ENCODE measurements around the gene NEAT1.

NEAT1 gene

GRCh38 chr11:65425105-65425970 lies 2.7 kb downstream of the NEAT1 start:
- peak; percentile 63 to 75 for DNase-seq

DNA sequence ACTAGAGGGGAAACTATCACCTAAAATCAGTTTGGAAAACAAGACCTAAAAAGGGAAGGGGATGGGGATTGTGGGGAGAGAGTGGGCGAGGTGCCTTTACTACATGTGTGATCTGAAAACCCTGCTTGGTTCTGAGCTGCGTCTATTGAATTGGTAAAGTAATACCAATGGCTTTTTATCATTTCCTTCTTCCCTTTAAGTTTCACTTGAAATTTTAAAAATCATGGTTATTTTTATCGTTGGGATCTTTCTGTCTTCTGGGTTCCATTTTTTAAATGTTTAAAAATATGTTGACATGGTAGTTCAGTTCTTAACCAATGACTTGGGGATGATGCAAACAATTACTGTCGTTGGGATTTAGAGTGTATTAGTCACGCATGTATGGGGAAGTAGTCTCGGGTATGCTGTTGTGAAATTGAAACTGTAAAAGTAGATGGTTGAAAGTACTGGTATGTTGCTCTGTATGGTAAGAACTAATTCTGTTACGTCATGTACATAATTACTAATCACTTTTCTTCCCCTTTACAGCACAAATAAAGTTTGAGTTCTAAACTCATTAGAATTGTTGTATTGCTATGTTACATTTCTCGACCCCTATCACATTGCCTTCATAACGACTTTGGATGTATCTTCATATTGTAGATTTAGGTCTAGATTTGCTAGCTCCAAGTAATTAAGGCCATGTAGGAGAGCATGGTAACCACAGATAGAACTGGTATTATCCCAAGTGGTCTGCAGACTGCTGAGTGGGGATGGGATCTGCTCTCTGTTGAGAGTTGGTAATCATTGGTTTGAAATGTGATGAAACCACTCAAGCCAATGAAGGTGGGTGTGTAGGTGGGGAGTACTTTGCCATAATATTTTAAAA lies 3.6 kb downstream of the NEAT1 start:
- DNase-seq = peak; percentile 98 to 99

DNA sequence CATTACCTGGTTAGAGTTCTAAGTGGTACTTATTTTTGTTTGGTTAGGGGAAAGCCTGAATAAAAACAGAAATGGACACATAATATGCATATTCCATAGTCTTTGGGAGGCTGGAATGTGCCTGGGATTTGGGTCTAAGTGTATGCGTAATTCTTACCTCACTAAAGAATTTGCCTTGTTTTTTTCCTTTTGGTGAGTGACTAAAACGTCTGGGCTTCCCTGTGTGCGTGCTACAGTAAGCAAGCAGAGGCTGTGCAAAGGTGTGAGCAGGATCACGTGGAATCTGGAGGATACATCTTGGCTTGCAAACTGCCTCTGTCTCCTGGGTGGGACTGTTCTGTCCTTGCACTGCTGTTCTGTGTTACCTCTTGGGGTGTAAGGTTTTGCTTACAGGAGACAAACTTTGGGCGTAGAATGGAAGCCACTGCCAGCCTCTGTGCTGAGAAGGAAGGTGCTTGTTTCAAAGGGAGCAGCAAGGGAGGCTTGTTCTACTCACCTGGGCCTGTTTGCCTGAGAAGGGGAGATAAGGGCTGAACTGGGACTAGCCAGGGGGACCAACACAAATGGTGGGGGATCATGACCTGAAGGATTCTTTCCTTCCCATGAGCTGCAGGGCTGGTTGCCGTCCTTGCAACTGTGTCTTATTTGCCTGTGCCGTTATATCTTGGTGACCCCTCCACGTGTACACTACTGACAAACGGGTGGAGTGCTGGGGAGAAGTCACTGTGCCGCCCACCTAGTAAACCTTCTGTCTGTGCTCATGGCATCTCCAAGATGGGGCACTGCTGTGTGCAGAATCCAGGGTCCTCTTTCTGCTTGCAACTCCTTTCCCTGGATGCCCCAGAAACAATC lies 4.5 kb downstream of the NEAT1 start:
- DNase-seq = peak in 1 of 2 experiments; percentile 15

GRCh38 chr11:65427691-65428577 lies 5.3 kb downstream of the NEAT1 start:
- DNase-seq = peak; percentile 21 to 28

DNA sequence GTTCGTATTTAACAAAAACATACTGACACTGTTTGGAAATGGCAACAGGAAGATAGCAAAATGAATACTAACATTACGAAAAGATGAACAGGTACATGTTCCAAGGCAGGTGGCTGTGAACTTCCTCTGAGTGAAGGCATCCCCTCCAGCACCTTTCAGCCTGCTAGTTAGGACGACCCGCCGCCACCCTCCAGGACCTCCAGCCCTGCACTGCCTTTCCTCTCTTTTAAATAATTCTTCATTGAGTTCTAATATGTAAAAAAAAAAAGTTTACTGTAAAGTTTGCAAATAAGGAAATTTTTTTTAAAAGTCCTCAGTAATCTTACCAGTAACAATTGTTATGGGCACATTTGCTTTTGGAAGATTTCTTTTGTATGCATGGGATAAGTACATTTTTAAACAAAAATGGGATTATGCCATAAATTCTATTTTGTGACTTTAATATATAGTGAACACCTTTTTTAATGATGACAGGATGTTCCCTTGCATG lies 6.0 kb downstream of the NEAT1 start:
- peak in 1 of 2 experiments; percentile 11 for DNase-seq

DNA sequence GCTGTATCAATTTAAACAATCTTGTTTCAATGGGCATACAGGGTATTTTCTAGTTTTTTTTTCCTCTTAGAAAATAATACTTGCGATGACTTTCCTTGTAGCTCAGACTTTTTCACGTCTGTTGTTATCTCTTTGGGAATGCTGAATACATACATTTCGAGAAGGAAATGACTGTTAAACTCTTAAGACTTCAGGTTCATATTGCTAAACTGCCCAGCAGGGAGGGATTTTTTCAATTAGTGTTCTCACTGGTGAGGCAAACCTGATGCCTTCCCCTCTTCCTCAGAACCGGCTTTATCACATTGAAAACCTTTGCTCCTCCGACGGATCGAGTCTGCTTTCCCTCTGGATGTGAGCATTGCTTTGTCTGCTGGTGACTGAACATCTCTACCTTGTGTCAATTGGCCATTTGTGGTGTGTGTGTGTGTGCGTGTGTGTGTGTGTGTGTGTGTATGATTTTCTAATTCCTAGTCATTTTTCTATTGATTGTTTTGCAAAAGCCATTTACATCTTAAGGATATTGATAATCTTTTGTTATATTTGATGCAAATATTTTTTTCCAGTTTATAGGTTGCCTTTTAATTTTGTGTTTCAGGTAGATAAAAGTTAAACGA lies 6.6 kb downstream of the NEAT1 start:
- DNase-seq = peak; percentile 30 to 33

DNA sequence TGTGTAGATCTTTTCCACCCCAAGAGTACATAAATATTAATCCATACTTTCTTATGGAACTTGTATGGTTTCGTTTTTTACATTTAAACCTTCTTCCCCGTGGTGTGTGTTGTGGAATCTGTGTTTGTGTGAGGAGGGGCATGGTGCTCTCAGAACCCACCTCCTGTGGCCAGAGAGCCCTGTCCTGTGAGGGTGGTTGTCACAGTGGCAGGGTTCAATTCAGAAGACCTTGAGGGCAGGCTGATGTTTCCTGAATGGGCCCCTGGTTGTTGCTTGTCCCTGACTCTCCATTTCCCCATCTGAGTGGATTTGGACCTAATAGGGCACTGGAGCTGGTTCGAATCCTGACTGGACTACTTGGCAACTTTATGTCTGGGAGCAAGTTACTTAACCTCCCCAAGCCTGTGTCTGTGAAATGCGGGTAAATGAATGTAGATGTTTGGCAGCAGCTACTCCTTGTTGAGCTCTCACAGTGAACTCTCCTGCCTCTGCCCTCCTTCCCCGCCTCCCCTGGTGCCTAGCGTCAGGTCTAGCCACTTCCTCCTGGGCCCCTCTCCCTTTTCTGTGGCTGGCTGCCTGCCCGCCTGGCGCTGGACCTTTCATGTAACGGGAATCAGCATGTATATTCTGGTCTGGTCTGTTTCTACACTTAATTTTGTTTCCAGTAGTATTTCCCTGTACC lies 7.3 kb downstream of the NEAT1 start:
- peak; percentile 71 to 76 for DNase-seq

GRCh38 chr11:65430406-65431217 lies 8.0 kb downstream of the NEAT1 start:
- no peak for DNase-seq

GRCh38 chr11:65431451-65432099 lies 9.0 kb downstream of the NEAT1 start:
- no peak for DNase-seq

DNA sequence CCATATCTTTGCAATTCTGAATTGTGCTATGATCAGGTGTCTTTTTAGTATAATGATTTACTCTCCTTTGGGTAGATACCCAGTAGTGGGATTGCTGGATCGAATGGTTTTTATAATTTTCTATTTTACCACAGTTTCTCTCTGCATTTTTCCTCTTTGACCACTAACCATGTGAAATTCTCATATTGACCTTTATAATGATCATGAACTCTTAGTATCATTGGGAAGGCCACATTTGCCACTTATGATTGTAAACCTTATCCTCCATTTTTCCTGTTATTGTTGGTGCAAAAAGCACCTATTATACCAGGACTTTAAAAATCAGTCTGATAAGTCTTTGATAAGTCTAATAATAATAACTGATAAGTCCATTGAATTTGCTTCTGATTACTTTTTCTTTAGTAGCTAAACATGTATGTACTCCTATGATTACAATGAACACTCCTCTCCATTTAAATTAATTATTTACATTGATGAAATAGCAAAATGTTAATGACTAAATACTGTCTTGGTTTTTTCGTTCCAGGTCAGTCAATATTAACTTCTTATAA lies 9.6 kb downstream of the NEAT1 start:
- DNase-seq = no peak

DNA sequence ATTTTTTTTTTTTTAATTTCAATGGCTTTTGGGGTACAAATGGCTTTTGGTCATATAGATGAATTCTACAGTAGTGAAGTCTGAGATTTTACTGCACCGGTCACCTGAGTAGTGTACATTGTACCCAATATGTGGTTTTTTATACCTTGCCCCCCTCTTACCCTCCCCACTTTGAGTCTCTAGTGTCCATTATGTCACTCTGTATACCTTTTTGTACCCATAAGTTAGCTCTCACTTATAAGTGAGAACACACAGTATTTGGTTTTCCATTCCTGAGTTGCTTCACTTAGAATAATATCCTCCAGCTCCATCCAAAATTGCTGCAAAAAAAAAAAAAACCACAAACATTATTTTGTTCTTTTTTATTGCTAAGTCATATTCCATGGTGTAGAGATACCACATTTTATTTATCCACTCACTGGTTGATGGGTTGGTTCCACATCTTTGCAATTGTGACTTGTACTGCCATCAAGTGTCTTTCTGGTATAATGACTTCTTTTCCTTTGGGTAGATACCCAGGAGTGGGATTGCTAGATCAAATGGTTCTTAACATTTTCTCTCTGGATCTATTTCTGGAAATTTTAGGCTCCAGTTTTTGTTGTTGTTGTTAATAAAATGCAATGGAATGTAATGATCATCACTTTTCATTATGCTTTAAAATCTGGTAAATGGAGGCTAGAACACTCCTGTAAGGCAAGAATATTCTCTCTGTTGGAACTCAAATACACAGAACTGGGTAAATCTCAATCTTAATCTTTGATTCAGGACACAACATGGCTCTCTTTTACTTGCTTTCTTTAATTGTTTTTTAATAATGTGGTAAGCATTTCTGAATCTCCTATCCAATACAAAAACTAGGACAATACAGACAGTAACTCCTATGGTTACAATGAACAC lies 10.3 kb downstream of the NEAT1 start:
- peak; percentile 49 to 58 for DNase-seq

DNA sequence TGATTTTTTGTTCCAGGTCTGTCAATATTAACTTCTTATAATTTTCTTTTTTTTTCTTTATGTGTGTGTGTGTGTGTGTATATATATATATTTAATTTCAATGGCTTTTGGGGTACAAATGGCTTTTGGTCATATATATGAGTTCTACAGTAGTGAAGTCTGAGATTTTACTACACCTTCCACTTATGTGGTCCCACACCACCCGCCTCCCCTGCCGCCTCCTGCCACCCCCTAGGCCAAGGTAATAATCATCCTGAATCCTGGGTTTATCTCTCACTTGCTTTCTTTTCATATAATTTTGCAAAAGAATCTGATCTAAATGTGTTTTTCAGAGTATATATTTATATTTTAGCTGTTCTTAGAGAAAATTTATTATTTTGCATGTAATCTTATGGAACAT lies 11.1 kb downstream of the NEAT1 start:
- no peak for DNase-seq

- DNase-seq = no peak
Measured at GRCh38 chr11:65434057-65434666, 11.6 kb downstream of the NEAT1 start.

DNA sequence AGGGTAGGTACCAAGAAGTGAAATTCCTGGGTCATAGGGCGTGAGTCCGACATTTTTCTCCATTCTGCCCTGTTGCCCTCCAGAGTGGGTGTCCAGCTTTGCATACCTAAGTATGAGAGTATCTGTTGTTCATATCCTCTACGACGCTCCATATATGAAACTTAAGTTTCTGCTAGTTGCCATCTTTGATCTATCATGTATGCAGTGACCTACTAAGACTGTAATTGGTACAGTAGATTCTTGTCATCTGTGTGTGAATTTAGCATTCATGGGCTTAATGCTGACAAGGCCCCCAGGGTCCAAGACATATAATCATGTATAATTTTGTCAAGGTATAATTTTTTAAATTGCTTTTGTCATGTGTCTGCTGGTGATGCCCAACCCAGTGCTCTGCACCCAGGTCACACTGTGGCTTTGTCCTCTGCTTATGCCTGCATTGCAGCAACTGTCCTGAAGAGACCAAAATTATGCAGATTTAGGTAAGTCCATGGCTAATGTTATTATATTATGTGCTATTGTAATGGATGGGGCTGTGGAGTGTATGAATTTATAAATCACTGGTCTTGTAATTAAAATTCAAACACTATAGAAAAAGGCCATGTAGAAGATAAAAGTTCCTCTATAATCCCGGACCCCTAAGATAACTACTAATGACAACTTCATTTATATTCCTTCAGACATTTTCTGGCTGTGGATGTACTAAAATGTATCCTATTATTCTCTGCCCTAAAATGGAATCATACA lies 12.2 kb downstream of the NEAT1 start:
- no peak for DNase-seq

- DNase-seq = no peak
Measured at GRCh38 chr11:65435411-65435931, 12.9 kb downstream of the NEAT1 start.

- no peak for DNase-seq
Measured at GRCh38 chr11:65435981-65436411, 13.4 kb downstream of the NEAT1 start.

All from AML-193 (cell line).